Esophagus (tissue), 2 donors: ENCODE results near the gene MAPK13. TPM values are rescaled to one million over a fixed set of nuclear protein-coding genes. Genes with fewer than 3 reads are reported as not detected.

Experiments
- H3K27ac ChIP-seq, 2 donors: one replicate each; pipeline ENCODE4 v1.5.1; 2013; ENCODE audit warnings: low read depth in 2 of 2, mild to moderate bottlenecking in 2 of 2, inconsistent platforms in 1 of 2, low read length in 1 of 2, moderate library complexity in 1 of 2
- H3K27me3 ChIP-seq, 2 donors: one replicate each; pipeline ENCODE4 v1.6.1; 2013; ENCODE audit warnings: low read length in 2 of 2, control low read depth in 1 of 2, mild to moderate bottlenecking in 1 of 2; ENCODE audit not compliant: insufficient read depth in 2 of 2, control insufficient read depth in 1 of 2
- H3K36me3 ChIP-seq, 2 donors: one replicate each; pipeline ENCODE4 v1.6.1; 2013; ENCODE audit warnings: low read length in 1 of 2; ENCODE audit not compliant: control insufficient read depth in 2 of 2, insufficient read depth in 2 of 2
- H3K4me1 ChIP-seq, 2 donors: one replicate each; pipeline ENCODE4 v1.6.1; 2013; ENCODE audit warnings: low read length in 1 of 2; ENCODE audit not compliant: control insufficient read depth in 2 of 2, insufficient read depth in 2 of 2
- H3K4me3 ChIP-seq, 2 donors: one replicate each; pipeline ENCODE4 v1.5.1; 2013; ENCODE audit warnings: low read length in 2 of 2, mild to moderate bottlenecking in 2 of 2, low read depth in 1 of 2, moderate library complexity in 1 of 2
- H3K9me3 ChIP-seq, 2 donors: one replicate each; pipeline ENCODE4 v1.6.1; 2013; ENCODE audit warnings: mild to moderate bottlenecking in 2 of 2, low read depth in 1 of 2, low read length in 1 of 2, moderate library complexity in 1 of 2; ENCODE audit not compliant: control insufficient read depth in 2 of 2, insufficient read depth in 1 of 2
- WGBS, 2 donors: extraction: QIAGEN DNeasy Blood & Tissue Kit; methylation state at CpG; one replicate each; pipeline ENCODE4 v1.1.7; 2013; 5-methylcytosine and 5-hydroxymethylcytosine counted together
- polyA plus RNA-seq, 2 donors: library from polyadenylated mRNA; stranded (reverse); fragments of 200-250 nt; gene quantifications; one replicate each; pipeline ENCODE4 v1.2.3, GENCODE V29; 2013
- donor health status: healthy with polysubstance abuse.
- donor health status: Bipolar disorder and iron deficiency.

MAPK13 gene
- polyA plus RNA-seq, 2 donors = 53.3 to 91.8 TPM

DNA sequence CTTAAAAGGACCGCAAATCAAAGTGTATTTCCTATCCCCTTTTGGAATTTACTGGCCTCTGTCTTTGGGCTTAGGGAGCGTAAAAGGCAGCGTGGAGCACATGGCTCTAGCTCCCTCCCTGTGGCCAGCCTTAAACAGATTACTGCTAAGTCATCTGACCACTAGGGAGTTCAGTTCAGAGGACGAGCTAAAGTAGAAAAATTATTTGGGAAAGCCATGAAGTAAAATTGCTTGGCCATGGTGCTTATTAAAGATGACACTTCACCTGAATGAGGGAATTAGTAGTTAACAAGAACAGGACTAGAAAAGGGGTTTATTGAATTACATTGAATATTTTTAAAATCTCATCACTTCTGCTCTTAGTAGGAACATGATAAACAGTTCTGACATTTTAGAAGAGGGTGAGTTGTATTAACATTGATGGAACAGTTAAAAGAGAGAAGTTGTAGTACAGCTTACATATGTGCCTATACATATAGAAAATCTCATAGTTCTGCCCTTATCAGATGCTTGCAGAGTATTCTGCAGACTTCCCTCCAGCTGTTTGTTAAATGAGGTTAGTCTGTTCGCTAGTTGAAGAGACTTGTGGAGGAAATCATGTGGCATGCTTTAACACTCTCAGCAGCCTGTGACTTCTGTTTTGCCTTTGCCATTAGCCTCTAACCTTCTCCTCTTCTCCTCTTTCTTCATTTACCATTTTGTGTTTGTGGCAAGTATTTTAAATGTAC, 31.2 kb upstream of the MAPK13 start:
- Histone ChIP-seq H3K9me3 (no peaks in the 10 kb centered on the region), H3K4me3 (no peak overlapping the region), H3K27ac (no peak overlapping the region), H3K36me3 (peaks cover 3% of the 10 kb centered on the region in 2 donors), H3K4me1 (no peaks in the 10 kb centered on the region), H3K27me3 (no peaks in the 10 kb centered on the region)
- WGBS, 2 donors = 73 to 80% methylated on average over 5 of the region's 5 CpGs

GRCh38 chr6:36099869-36100483, 30.3 kb upstream of the MAPK13 start:
- no peaks in the 10 kb centered on the region for H3K4me1 ChIP-seq
- H3K9me3 ChIP-seq = no peaks in the 10 kb centered on the region
- WGBS, 2 donors = 57 to 69% methylated on average over 6 of the region's 6 CpGs
- H3K36me3 ChIP-seq = peaks cover 3% of the 10 kb centered on the region in 2 donors
- no peak overlapping the region for H3K4me3 ChIP-seq
- H3K27ac ChIP-seq = no peak overlapping the region
- H3K27me3 ChIP-seq = no peaks in the 10 kb centered on the region

GRCh38 chr6:36101691-36102090, 28.6 kb upstream of the MAPK13 start:
- H3K27ac ChIP-seq = no peak overlapping the region
- H3K4me3 ChIP-seq = no peak overlapping the region
- no peaks in the 10 kb centered on the region for H3K9me3 ChIP-seq
- peaks cover 3% of the 10 kb centered on the region in 2 donors for H3K36me3 ChIP-seq
- no peaks in the 10 kb centered on the region for H3K4me1 ChIP-seq
- WGBS, 2 donors = 92 to 97% methylated on average over 3 of the region's 3 CpGs
- H3K27me3 ChIP-seq = no peaks in the 10 kb centered on the region

DNA sequence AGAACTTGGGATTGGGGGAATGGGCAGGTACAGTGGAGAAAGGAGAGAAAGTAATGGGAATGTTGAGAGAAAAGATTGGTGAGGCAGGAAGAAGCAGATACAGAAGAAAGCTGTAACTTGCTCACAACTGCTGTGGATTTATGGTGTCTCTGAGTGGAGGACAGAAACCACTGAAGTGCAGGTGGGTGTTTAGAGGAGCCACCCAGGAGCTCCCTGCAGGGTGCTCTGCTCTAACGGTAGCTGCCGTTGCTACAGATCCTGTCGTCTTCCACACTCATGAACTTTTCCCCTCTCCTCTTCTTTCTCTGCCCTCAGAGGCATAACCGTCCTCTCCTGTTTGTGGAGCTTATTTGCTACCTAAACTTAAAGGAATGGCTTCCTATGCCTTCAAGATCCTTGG, 27.5 kb upstream of the MAPK13 start:
- Histone ChIP-seq H3K27me3 (no peaks in the 10 kb centered on the region), H3K9me3 (no peaks in the 10 kb centered on the region), H3K27ac (no peak overlapping the region), H3K36me3 (peaks cover 3 to 6% of the 10 kb centered on the region in 2 donors), H3K4me1 (no peaks in the 10 kb centered on the region), H3K4me3 (no peak overlapping the region)
- WGBS, 2 donors = 69 to 73% methylated on average over 4 of the region's 4 CpGs

GRCh38 chr6:36104836-36105235, 25.5 kb upstream of the MAPK13 start:
- H3K9me3 ChIP-seq = no peaks in the 10 kb centered on the region
- no peaks in the 10 kb centered on the region for H3K4me1 ChIP-seq
- no peaks in the 10 kb centered on the region for H3K27me3 ChIP-seq
- peaks cover 3 to 15% of the 10 kb centered on the region in 2 donors for H3K36me3 ChIP-seq
- no peak overlapping the region for H3K4me3 ChIP-seq
- WGBS, 2 donors = 40 to 43% methylated on average over 2 of the region's 2 CpGs
- no peak overlapping the region for H3K27ac ChIP-seq

DNA sequence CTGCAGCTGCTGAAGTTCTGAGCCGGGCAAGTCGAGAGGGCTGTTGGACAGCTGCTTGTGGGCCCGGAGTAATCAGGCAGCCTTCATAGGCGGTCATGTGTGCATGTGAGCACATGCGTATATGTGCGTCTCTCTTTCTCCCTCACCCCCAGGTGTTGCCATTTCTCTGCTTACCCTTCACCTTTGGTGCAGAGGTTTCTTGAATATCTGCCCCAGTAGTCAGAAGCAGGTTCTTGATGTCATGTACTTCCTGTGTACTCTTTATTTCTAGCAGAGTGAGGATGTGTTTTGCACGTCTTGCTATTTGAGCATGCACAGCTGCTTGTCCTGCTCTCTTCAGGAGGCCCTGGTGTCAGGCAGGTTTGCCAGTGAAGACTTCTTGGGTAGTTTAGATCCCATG, 21.2 kb upstream of the MAPK13 start:
- H3K36me3 ChIP-seq = peaks cover 0 to 15% of the 10 kb centered on the region in 2 donors
- no peaks in the 10 kb centered on the region for H3K4me1 ChIP-seq
- H3K27me3 ChIP-seq = no peaks in the 10 kb centered on the region
- 69 to 80% methylated on average over 7 of the region's 7 CpGs for WGBS, 2 donors
- no peak overlapping the region for H3K4me3 ChIP-seq
- no peak overlapping the region for H3K27ac ChIP-seq
- no peaks in the 10 kb centered on the region for H3K9me3 ChIP-seq

DNA sequence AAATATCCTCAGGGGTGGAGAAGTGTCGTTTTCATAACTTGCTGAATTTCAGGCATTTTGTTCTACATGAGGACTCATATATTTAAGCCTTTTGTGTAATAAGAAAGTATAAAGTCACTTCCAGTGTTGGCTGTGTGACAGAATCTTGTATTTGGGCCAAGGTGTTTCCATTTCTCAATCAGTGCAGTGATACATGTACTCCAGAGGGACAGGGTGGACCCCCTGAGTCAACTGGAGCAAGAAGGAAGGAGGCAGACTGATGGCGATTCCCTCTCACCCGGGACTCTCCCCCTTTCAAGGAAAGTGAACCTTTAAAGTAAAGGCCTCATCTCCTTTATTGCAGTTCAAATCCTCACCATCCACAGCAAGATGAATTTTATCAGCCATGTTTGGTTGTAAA, 20.3 kb upstream of the MAPK13 start:
- H3K4me1 ChIP-seq = no peaks in the 10 kb centered on the region
- no peak overlapping the region for H3K27ac ChIP-seq
- H3K36me3 ChIP-seq = peaks cover 0 to 15% of the 10 kb centered on the region in 2 donors
- H3K27me3 ChIP-seq = no peaks in the 10 kb centered on the region
- H3K4me3 ChIP-seq = no peak overlapping the region
- H3K9me3 ChIP-seq = no peaks in the 10 kb centered on the region
- WGBS, 2 donors = 86 to 87% methylated on average over 3 of the region's 3 CpGs

GRCh38 chr6:36110863-36111262, 19.4 kb upstream of the MAPK13 start:
- Histone ChIP-seq H3K9me3 (no peaks in the 10 kb centered on the region), H3K4me3 (no peak overlapping the region), H3K36me3 (peaks cover 0 to 15% of the 10 kb centered on the region in 2 donors), H3K27ac (no peak overlapping the region), H3K4me1 (no peaks in the 10 kb centered on the region), H3K27me3 (no peaks in the 10 kb centered on the region)
- 93 to 95% methylated on average over 4 of the region's 4 CpGs for WGBS, 2 donors

DNA sequence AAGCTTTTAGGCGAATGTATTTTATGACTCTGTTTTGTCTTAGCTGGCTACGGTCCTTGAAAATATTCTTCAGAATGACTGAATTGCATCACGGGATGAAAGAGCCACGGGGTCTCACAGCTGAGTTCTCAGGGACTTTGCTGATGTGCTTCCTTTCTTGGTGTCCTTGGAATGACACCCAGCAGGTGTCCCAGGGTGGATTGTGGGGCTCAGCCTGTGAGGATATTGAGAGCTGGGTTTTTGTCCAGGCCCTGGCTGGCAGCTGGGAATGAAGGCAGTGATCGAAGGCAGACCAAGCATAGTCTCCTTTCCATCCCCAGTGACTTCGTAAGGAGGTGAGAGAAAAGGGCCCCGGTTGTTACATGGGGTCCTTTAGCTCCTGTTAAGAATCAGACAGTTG, 18.8 kb upstream of the MAPK13 start:
- Histone ChIP-seq H3K36me3 (peaks cover 0 to 15% of the 10 kb centered on the region in 2 donors), H3K27ac (no peak overlapping the region), H3K9me3 (no peaks in the 10 kb centered on the region), H3K4me1 (no peaks in the 10 kb centered on the region), H3K27me3 (no peaks in the 10 kb centered on the region), H3K4me3 (no peak overlapping the region)
- 95 to 96% methylated on average over 7 of the region's 7 CpGs for WGBS, 2 donors

DNA sequence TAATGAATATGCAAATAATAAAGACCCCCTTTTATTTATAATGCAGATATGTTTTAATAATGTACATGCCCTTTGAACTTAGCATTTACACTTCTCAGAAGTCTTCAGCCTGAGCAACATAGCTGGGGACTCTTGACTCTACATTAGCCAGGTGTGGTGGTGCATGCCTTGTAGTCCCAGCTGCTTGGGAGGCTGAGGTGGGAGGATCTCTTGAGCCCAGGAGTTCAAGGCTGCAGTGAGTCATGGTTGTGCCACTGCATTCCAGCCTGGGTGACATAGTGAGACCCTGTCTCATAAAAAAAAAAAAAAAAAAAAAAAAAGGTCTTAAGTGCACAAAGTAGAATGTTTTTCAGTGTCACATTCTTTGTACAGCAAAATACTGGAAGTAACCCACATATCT, 17.3 kb upstream of the MAPK13 start:
- Histone ChIP-seq H3K9me3 (no peaks in the 10 kb centered on the region), H3K4me1 (no peaks in the 10 kb centered on the region), H3K36me3 (peaks cover 0 to 12% of the 10 kb centered on the region in 2 donors)

More for the DNA sequence above, 17.3 kb upstream of the MAPK13 start:
- Histone ChIP-seq H3K4me3 (no peak overlapping the region), H3K27me3 (no peaks in the 10 kb centered on the region), H3K27ac (no peak overlapping the region)
